ENCODE results near the gene LPAR5. TPM values are rescaled to one million over a fixed set of nuclear protein-coding genes. Genes with fewer than 3 reads are reported as not detected.

Gene LPAR5
- polyA plus RNA-seq, 1 of the 3 experiments (the other 2 are of a cell fraction): 0.03 TPM

DNA sequence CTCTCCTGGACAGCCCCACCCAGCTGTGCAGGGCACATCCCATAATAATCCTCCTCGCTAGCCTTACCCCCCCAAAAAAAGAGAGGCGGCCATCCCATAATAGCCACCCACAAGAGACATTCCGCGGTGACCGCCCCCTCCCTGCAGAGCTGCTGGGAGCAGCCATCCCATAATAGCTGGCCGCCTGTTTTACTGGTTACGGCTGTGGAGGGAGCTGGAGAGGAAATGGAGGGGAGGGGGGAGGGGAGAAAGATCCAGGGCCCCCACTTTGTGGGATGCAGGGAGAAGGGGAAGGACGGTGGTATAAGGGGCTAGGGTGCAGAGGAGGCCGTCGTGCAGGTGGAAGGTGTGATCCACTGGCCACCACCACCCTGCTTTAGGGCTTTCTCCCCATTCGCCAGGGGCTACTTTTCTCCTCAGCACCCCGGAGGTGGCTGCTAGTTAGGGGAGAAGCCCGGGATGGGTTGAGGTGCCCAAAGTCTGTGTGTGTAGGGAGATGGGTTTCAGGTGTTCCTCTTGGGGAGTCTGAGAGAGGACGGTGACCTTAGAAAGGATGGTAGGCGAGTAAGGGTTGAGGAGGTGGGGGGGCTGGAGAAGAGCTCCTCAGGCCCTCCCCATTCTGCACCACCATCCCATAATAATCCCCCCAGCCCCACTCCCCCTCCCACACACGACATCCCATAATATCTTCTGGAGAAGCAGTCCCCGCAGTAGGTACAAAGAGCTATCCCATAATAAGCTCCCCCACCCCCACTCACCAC is 22.6 kb downstream of the LPAR5 start:
- Histone ChIP-seq H3K27me3 (ENCODE audit: insufficient read depth) (no peaks in the 10 kb centered on the region), H3K4me1 (ENCODE audit: control insufficient read depth in 1 of 2, insufficient read depth in 2 of 2, low read depth in 1 of 2, low read length in 1 of 2) (peaks cover 26 to 39% of the 10 kb centered on the region in 2 experiments), H3K4me3 (ENCODE audit: low read depth in 2 of 2, low read length in 1 of 2) (peak overlapping the region; percentile 27 to 37; a peak in 3 of 4 replicates), H3F3A (replicated peaks; ENCODE audit: insufficient read depth) (peaks cover 57% of the 10 kb centered on the region), H2AFZ (ENCODE audit: low read depth) (peak overlapping the region; percentile 76; the same call in 1 of the 2 replicates), H4K20me1 (ENCODE audit: insufficient read depth) (no peaks in the 10 kb centered on the region), H3K4me2 (peak overlapping the region; percentile 88), H3K9ac (peak overlapping the region; percentile 82), H3K36me3 (replicated peaks in 1 of 2; ENCODE audit: control insufficient read depth in 1 of 2, insufficient read depth in 2 of 2, low read length in 1 of 2) (no peaks in the 10 kb centered on the region), H3K27ac (ENCODE audit: low read depth in 2 of 2, low read length in 1 of 2) (peak overlapping the region; percentile 91 to 100), H3K9me3 (no peaks in the 10 kb centered on the region), H3K9me2 (no peaks in the 10 kb centered on the region), H3K79me2 (ENCODE audit: insufficient read depth) (no peaks in the 10 kb centered on the region)
- POLR2A ChIA-PET: interaction anchor here (0.6 to 3.5 kb wide), 15 partner anchors 18 to 1702 kb away, joined by 3 to 35 read pairs (median 4); partner anchors contain the start of genes C12orf57, COPS7A, GAPDH and GPR162
- DNase-seq: peak; percentile 72
- CTCF ChIA-PET: interaction anchor here (0.7 to 2.7 kb wide), 15 partner anchors 18 to 448 kb away, joined by 3 to 9 read pairs (median 4); partner anchors contain the start of genes NOP2 and ZNF384
- TF ChIP-seq, protein P1, sequence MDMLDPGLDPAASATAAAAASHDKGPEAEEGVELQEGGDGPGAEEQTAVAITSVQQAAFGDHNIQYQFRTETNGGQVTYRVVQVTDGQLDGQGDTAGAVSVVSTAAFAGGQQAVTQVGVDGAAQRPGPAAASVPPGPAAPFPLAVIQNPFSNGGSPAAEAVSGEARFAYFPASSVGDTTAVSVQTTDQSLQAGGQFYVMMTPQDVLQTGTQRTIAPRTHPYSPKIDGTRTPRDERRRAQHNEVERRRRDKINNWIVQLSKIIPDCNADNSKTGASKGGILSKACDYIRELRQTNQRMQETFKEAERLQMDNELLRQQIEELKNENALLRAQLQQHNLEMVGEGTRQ (IDR thresholded peaks at IDR 0.05; ENCODE audit: borderline replicate concordance, low read depth, low read length): no peak
- TF ChIP-seq EP300 (IDR thresholded peaks at IDR 0.05; ENCODE audit: borderline replicate concordance in 1 of 2, low read depth in 1 of 2, low read length in 1 of 2): peak; percentile 7 to 9; a peak in 1 of 4 replicates
- peak; percentile 17; the same call in 1 of the 2 replicates for TF ChIP-seq MXI1 (IDR thresholded peaks at IDR 0.05; ENCODE audit: low read depth, low read length)
- no peak for TF ChIP-seq EZH2phosphoT487 (IDR thresholded peaks at IDR 0.05; ENCODE audit: borderline replicate concordance, low read depth)
- TF ChIP-seq SMC3 (IDR thresholded peaks at IDR 0.05; ENCODE audit: low read depth, low read length): no peak
- 0 out of 2 replicates have a peak, but pooled peaks have one; percentile 32 for TF ChIP-seq RCOR1 (IDR thresholded peaks at IDR 0.05; ENCODE audit: low read length)
- TF ChIP-seq, protein P2, sequence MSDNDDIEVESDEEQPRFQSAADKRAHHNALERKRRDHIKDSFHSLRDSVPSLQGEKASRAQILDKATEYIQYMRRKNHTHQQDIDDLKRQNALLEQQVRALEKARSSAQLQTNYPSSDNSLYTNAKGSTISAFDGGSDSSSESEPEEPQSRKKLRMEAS (IDR thresholded peaks at IDR 0.05; ENCODE audit: low read depth): no peak
- no peak for TF ChIP-seq RFX5 (IDR thresholded peaks at IDR 0.05; ENCODE audit: low read length)
- 16% methylated on average over 17 of the region's 17 CpGs for WGBS (ENCODE audit: low lambda C conversion rate)

DNA sequence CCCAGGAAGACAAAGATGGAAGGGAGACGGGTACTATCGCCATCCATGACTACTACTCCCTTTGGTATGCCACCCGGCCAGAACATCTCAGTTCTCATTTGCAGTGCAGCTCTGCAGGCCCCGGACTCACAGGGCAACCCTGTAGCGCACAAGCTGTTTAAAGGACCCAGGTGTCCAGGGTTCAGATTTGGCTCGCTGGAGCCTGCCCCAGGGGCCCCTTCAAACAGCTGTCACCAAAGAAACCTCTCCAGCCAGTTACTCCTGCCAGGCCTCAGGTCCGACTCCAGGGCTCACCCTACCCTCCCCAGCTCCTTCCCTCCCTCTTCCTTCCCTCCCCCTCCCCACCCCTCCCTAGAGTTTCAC is 23.1 kb downstream of the LPAR5 start:
- peak overlapping the region; percentile 76; the same call in 1 of the 2 replicates for H2AFZ ChIP-seq (ENCODE audit: low read depth)
- H3K79me2 ChIP-seq (ENCODE audit: insufficient read depth): no peaks in the 10 kb centered on the region
- peak; percentile 19; the same call in 1 of the 2 replicates for TF ChIP-seq MXI1 (IDR thresholded peaks at IDR 0.05; ENCODE audit: low read depth, low read length)
- TF ChIP-seq, protein P3, sequence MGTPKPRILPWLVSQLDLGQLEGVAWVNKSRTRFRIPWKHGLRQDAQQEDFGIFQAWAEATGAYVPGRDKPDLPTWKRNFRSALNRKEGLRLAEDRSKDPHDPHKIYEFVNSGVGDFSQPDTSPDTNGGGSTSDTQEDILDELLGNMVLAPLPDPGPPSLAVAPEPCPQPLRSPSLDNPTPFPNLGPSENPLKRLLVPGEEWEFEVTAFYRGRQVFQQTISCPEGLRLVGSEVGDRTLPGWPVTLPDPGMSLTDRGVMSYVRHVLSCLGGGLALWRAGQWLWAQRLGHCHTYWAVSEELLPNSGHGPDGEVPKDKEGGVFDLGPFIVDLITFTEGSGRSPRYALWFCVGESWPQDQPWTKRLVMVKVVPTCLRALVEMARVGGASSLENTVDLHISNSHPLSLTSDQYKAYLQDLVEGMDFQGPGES (IDR thresholded peaks at IDR 0.05; ENCODE audit: low read depth, low read length): no peak
- peak overlapping the region; percentile 88 for H3K4me2 ChIP-seq
- DNase-seq: no peak
- 69% methylated on average over 5 of the region's 7 CpGs for WGBS (ENCODE audit: low lambda C conversion rate)
- no peak overlapping the region for H3K4me3 ChIP-seq (ENCODE audit: low read depth in 2 of 2, low read length in 1 of 2)
- peak overlapping the region; percentile 91 to 100 for H3K27ac ChIP-seq (ENCODE audit: low read depth in 2 of 2, low read length in 1 of 2)
- no peaks in the 10 kb centered on the region for H3K9me2 ChIP-seq
- H4K20me1 ChIP-seq (ENCODE audit: insufficient read depth): no peaks in the 10 kb centered on the region
- CTCF ChIA-PET: interaction anchor here (0.7 to 2.7 kb wide), 6 partner anchors 17 to 449 kb away, joined by 3 to 9 read pairs (median 4); no protein-coding TSS in a partner anchor
- peaks cover 62% of the 10 kb centered on the region for H3F3A ChIP-seq (replicated peaks; ENCODE audit: insufficient read depth)
- POLR2A ChIA-PET: interaction anchor here (0.6 to 3.5 kb wide), 9 partner anchors 20 to 1701 kb away, joined by 3 to 35 read pairs (median 8); partner anchors contain the start of genes COPS7A, GAPDH, GPR162 and MLF2
- peaks cover 26 to 45% of the 10 kb centered on the region in 2 experiments for H3K4me1 ChIP-seq (ENCODE audit: control insufficient read depth in 1 of 2, insufficient read depth in 2 of 2, low read depth in 1 of 2, low read length in 1 of 2)
- no peaks in the 10 kb centered on the region for H3K27me3 ChIP-seq (ENCODE audit: insufficient read depth)
- H3K9ac ChIP-seq: peak overlapping the region; percentile 82; the same call in 1 of the 2 replicates
- H3K36me3 ChIP-seq (replicated peaks in 1 of 2; ENCODE audit: control insufficient read depth in 1 of 2, insufficient read depth in 2 of 2, low read length in 1 of 2): no peaks in the 10 kb centered on the region
- no peaks in the 10 kb centered on the region for H3K9me3 ChIP-seq
